Right hindlimb (tissue), 1 donor: ENCODE data around the gene IL23A.
A peak's percentile ranks its signal among the peaks of the same experiment; 100 is the strongest.
"Not testable (repeated sequence)": the region's sequence is repeated elsewhere in the genome, so short reads cannot be mapped to it uniquely, and the experiment has no call there.

Experiments
- DNase-seq: peaks from one replicate; pipeline ENCODE4 v3.0.0-alpha.2; 2018

IL23A gene

DNA sequence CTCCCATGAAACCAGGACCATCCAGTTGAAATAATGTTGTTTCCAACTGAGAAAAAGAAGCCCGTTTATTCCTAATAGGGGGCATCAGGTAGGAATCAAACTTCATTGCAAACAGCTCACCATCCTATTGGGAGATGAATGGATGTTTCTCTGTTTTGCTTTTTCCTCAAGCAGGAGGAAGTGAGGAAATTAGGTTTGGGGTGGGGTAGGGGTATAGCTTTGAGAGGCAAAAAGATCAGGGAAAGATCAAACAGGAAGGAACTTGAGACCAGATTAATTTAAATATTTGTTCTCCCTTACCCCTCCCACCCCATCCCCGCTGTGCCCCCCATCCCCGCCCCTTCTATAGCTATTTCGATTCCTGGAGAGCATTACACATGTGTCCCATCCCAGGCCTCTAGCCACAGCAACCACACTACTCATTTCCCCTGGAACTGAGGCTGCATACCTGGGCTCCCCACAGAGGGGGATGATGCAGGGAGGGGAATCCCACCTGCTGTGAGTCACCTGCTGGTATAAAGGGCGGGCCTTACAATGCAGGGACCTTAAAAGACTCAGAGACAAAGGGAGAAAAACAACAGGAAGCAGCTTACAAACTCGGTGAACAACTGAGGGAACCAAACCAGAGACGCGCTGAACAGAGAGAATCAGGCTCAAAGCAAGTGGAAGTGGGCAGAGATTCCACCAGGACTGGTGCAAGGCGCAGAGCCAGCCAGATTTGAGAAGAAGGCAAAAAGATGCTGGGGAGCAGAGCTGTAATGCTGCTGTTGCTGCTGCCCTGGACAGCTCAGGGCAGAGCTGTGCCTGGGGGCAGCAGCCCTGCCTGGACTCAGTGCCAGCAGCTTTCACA is at the start of gene IL23A:
IL23A (plus strand) TSS at position 577 of the 850 bp plus-strand sequence; CDS start at position 738, 161 bp downstream.
- no peak for DNase-seq

DNA sequence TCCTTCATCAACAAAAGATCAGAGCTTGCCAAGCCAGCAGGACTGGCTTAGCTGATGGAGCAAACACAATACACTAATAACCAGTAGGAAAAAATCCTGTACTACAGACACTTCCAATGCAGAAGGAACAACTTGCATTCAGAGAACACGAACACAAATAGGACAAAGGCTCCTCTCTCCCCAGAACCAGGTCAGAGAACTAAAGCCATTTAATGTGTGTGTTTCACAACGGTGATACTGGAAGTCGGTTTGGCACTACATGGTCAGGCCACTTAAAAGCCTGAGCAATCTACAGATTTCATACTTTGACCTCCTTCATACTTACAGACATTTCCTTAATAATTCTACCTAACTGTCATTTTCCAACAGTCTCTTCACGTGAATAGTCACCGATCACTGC is 44.9 kb upstream of the IL23A start:
- no peak for DNase-seq

- no peak for DNase-seq
These were observed 42.4 kb upstream of the IL23A start for GRCh38 chr12:56296295-56296694.

- DNase-seq, result no peak
These were observed 41.3 kb upstream of the IL23A start for GRCh38 chr12:56297400-56297799.

DNA sequence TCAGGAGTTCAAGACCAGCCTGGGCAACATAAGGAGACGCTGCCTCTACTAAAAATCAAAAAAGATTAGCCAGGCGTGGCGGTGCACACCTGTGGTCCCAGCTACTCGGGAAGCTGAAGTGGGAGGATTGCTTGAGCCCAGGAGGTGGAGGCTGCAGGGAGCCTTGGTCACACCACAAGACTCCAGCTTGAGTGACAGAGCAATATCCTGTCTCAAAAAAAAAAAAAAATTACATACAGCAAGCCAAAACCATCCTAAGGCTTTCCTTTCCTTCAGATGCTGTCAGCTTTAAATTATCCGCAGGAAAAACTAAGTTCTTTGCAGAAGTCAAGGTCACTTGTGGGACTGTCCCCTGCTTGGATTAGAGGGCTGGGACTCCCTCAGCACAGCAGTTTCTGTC is 39.9 kb upstream of the IL23A start:
- no peak for DNase-seq

- no peak for DNase-seq
These were observed 39.3 kb upstream of the IL23A start for GRCh38 chr12:56299308-56299852.

GRCh38 chr12:56299853-56300643 is 38.6 kb upstream of the IL23A start, which contains the start of gene CS:
TSS of gene CS (minus strand) at chr12:56300330. CDS start at chr12:56300201, 129 bp downstream.
- peak; percentile 98 for DNase-seq

GRCh38 chr12:56300644-56301464 is 37.8 kb upstream of the IL23A start:
- no peak for DNase-seq

DNA sequence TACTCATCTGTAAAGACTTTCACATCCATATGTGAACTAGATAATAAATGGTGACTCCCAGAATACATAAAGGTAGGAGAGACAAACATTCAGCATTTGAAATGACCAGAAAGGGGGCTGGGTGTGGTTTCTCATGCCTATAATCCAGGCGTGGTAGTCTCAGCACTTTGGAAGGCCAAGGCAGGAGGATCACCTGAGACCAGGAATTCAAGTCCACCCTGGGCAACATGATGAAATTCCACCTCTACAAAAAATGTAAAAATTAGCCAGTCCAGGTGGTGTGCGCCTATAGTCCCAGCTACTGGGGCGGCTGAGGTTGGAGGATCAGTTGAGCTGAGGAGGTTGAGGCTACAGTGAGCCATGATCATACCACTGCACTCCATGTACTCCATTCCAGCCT is 34.4 kb upstream of the IL23A start:
- DNase-seq, result no peak

- no peak for DNase-seq
These were observed 33.7 kb upstream of the IL23A start for GRCh38 chr12:56304872-56305590.

GRCh38 chr12:56307221-56307965 is 31.3 kb upstream of the IL23A start:
- DNase-seq, result no peak

DNA sequence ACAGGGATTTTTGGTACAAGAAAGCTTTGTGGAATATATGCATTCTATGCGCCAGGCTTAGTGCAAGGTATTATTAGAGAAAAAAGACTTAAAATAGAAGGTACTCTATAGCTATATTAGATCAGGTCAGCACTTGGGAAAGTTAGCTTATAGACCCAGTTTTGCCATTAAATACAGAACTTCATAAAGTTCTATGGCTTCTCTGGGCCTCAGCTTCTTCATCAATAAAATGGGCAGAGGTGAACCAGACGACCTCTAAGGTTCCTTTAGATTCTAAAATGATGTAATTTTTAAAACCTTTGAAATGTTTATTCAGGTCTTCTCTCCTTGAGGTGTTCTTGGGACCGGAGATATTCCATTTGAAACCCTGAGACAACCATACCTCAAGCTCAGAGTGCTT is 30.0 kb upstream of the IL23A start:
- no peak for DNase-seq

GRCh38 chr12:56311003-56311402 is 27.7 kb upstream of the IL23A start:
- no peak for DNase-seq

DNA sequence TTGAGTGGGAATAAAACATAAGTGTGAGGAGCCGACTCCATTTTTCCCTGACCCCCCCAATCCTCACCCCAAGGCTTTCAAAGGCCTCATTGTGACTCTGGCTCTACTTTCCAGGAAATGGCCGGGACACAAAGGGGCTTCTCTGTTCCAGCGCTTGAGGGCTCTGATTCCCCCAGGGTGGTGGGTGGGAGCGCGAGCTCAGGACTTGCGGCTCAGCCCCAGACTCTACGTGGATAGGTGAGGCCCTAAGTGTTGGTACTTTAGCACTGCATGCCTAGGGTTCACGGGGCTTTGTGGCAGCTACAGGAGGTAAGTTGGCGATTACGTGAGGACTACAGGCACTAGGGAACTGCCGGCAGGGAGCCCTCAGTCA is 23.4 kb upstream of the IL23A start:
- DNase-seq, result peak; percentile 32

DNA sequence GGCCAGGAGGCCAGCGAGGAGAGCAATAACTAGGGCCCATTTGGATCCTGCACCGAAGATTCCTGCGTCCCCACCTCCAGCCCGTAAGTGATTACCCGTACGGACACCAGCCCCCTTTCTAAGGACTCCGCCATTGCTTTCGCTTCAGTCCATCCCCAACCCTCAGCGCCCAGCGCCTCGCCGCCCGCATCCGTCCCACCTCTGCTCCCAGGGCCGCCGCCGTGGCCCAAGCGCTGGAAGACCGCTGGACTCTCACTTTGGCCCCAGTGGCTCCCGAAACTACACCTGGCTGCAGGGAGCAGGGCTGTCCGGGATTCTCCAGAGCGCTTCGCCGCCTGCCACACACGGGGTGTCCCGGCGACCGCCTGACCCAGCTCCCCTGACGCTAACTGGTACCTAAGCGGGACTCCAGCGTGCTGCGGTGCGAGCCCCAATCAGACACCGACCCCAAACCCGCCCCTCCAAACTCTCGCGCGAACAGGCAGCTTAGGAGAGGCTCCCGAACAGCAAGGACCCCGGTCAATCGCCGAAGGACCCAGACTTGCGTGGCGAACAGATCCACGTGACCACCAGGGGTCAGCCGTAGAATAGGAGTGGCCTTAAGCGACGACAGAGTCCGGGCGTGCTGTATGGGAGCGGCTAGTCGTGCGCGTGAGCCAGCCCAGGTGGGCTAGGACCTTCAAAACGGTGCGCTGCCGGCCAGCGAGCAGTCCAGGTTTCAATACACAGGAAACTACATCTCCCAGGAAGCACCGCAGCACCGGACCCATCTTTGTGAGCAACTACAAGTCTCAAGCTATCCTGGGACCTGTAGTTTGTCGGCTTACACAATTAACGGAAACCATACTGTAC is 22.8 kb upstream of the IL23A start, which contains the start of gene CNPY2:
CNPY2 (minus strand) TSS at position 367 of the 852 bp plus-strand sequence. CDS start 771 bp downstream, outside the sequence.
- peak; percentile 98 for DNase-seq

- DNase-seq, result no peak
These were observed 21.0 kb upstream of the IL23A start for GRCh38 chr12:56317675-56318074.

GRCh38 chr12:56321027-56321426 is 17.7 kb upstream of the IL23A start:
- no peak for DNase-seq

DNA sequence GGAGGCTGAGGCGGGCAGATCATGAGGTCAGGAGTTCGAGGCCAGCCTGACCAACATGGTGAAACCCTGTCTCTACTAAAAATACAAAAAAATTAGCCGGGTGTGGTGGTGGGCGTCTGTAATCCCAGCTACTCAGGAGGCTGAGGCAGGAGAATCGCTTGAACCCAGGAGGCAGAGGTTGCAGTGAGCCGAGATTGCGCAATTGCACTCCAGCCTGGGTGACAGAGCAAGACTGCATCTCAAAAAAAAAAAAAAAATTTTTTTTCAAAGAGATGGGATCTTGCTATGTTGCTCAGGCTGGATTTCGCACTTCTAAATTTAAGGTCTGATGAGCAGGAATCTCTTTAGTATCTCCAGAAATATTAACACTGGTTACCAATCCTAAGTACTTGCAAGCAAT is 17.1 kb upstream of the IL23A start:
- not testable (repeated sequence) for DNase-seq

GRCh38 chr12:56324206-56324605 is 14.5 kb upstream of the IL23A start:
- DNase-seq, result no peak

DNA sequence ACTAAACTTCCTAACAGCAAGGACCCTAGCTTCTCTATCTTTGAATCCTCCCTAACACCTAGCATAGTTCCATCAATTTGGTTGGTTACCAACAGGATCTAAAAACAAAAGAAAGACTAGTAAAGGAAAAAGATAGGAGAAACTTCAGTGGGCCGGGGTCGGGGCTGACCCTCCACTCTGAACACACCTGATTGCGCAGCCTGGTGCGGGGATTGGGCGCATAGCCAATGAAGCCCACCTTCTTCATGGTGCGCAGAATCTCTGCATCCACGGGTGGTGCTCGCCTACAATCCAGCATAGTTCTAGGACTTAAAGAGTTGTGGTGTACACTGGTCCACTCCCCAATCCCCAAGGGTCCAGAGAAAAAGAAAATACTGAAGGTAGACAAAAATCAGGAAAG is 12.6 kb upstream of the IL23A start:
- no peak for DNase-seq
